Activated CD4-positive, alpha-beta T cell treated with anti-CD3 and anti-CD28 coated beads for 1 hour (primary cell): ENCODE data around the gene NPLOC4.

Experiments
- DNase-seq: peaks from one replicate; pipeline ENCODE4 v3.0.0-alpha.2; 2020

The NPLOC4 gene

DNA sequence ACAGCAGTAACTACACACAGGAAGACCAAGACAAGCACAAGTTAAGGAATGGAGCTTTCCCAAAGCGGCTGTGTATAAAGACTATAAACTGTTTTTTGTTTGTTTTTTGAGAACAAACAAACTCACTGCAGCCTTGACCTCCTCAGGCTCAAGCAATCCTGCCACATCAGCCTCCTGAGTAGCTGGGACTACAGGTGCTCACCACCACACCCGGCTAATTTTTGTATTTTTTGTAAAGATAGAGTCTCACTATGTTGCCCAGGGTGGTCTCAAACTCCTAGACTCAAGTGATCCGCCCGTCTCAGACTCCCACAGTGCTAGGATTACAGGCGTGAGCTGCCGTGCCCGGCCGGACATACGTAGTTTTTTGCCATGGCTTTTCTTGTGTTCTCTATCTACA lies 23.5 kb upstream of the NPLOC4 start:
- no peak for DNase-seq

DNA sequence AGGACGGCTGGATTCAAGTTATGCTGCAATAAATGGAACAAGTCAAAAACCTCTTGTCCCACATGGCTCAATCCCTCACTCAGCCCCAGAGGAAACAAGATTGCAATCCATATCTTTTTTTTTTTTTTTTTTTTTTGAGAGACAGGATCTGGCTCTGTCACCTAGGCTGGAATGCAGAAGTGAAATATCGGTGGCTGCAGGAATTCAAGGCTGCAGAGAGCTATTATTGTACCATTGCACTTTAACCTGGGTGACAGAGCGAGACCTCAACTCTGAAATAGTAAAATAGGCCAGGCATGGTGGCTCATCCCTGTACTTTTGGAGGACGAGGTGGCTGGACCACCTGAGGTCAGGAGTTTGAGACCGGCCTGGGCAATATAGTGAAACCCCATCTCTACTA lies 22.1 kb upstream of the NPLOC4 start:
- DNase-seq: no peak

DNA sequence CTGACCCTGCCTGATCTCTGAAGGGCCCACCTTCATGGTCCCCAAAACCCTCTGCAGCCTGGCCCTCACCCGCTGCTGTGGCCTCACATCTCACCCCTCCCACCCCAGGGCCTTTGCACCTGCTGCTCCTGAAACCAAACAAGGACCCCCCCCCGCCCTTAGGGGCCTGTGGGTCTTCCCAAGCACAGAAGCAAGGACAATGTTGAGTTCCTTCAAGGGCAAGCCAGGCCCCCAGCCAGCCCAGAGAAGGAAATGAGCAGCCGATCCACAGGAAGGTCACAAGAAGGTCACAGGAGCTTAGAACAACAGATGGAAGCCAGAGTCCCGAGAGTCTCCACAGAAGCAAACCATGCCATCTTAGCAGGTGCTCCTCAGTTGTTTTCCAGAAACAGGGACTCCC lies 19.9 kb upstream of the NPLOC4 start:
- no peak for DNase-seq

DNA sequence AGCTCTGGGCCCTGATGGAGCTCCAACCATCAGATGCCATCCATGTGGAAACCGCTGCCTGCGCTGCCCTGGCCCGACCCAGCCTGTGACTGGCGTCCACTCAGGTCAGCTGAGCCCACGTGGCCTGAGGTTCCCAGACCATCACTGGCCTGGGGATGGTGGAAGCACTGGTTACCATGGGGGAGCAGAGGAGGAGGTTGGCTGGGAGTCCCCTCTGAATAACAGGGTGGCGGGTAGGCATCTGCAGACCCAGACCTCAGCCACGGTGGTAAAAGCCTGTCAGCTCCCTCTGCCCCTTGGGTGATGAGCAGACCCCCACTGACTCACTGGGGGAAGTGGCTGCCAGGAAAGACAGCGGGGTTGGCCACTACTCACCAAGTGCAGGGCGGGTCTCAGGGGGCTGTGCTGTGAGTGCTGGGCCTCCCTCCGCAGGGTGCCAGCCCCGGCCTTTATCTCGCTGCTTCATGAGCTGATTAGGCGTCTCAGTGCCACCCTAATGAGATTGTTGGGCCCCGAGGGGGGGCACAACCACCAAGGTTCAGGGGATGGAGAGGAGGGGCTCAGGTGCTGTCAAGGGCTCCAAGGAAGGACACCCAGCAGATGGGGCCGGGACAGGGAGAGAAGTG lies 19.3 kb upstream of the NPLOC4 start, which contains the start of gene PDE6G:
TSS of gene PDE6G (minus strand) at position 425 of the 626 bp plus-strand sequence. CDS start 3,237 bp downstream, outside the sequence.
- DNase-seq: no peak

DNA sequence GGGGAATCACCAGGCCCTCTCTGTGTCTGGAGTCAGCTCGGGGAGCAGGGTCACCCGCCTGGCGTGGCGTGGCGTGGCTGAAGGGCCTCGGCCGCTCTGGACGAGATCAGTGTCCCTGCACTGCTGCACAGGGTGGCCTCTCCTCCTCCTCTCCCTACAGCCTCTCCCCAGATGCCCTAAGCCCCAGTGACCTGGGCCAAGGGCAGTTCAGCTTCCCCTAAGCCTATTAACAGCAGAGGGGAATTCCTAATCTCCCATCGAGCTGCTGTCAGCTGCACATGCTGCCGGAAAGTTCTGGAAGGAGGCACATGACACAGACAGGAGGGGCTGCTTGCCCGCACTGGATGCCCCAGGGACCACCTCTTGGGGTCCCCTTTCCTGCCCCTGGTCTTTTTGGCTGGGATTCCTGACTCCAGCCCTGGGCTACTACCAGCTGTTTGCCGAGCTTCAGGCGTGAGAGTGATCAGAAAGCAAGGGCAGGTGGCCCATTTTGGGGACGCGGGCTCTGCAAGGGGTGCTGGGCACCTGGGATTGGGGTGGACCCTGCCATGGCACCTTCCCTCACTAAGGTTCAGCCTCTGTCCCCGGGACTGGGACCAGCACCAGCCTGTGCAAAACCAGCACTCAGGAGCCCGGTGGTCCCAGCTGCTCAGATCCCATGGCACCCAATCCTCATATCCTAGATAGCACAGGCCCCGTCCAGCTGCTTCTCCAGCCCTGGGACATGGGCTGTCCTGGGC lies 18.6 kb upstream of the NPLOC4 start:
- no peak for DNase-seq

DNA sequence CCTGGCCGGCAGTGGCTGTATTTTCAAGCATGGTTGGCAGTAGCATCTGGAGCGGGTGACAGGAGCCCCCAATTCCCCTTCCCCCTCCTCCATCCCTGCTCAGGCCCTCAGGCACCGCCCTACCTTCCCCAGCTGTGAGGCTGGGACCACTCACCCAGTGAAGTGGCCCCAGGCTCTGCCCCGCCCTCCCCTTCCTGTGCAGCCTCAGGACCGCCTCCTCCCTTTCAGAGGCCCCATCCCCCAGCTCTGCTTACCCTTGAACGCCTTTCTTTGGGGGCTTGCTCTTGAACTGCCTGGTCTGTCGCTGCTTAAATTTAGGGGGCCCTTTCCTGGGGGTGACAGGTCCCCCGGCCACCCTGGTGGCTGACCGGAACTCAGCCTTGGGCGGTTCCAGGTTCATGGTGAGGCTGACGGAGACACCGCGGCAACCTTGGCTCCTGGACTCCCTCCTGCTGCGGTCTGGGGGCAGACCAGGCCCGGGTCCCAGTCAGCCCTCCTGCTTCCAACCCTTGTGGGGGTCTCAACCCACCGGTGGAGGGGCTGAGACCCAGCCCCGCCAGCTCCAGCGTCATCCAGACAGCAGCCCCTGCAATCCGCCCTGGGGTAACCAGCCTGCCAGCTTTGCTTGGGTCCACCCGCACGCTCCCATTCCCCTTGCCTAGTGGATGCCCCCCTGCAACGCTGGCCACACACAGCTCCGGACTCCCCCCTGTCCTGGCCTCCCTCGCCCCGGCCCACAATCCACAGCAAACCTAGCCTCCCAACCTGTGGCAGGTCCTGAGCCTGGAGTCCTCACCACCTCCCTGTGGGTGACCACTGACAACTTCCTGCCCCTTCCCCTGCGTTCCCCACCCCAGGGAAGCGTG lies 16.2 kb upstream of the NPLOC4 start:
- DNase-seq: no peak

DNA sequence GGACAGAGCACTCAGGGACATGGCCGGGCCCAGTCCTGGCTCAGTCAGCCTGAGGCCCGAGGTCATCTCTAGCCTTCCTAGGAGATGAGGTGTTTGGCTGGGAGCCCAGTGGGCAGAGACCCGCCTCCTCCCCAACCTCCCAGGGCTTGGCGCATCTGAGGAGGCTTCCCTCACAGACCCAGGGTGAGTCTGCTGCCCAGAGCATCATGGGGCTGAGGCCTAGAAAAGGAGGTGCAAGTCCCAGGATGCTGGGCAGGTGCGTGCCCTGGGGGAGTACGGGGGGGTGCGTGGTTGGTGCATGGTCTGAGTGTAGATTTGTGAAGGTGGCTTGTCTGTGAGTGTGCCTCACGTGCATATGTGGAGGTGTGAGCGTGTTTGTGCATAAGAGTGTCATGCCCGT lies 14.8 kb upstream of the NPLOC4 start:
- no peak for DNase-seq

DNA sequence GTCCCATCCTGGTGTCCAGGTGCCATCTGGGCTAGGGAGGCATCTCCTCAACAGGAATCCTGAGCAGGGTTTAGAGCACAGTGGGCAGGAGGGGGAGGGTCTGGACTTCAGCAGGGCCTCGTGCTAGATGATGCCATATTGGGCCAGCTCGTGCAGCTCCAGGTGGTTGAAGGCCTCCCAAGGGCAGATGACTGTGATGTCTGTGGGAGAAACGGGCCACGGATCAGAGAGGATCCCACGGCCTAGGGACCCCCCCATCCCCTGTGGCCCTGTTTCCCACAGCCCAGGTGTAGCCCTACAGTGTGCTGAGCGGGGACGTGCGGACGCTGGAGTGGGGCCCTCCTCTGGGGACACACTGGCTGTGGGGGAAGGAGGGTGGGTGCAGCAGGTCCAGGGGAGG lies 14.0 kb upstream of the NPLOC4 start:
- DNase-seq: no peak

DNA sequence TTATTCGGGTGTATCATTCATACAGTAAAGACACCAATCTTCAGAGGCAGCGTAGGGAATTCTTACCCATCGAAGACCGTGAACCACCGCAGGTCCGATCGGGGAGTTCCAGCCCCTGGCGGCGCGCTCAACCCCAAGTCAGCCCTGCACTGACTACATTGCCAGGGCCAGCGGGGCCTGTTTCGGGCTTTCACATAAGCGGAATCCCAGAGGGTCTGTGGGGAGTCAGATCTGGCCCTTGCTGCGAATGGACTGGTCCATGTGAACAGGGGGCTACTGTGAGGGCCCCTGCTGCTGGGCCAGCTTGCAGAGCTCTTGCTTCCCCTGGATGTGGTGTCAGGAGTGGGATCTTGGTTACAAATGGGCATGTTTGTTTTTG lies 11.8 kb upstream of the NPLOC4 start:
- no peak for DNase-seq

DNA sequence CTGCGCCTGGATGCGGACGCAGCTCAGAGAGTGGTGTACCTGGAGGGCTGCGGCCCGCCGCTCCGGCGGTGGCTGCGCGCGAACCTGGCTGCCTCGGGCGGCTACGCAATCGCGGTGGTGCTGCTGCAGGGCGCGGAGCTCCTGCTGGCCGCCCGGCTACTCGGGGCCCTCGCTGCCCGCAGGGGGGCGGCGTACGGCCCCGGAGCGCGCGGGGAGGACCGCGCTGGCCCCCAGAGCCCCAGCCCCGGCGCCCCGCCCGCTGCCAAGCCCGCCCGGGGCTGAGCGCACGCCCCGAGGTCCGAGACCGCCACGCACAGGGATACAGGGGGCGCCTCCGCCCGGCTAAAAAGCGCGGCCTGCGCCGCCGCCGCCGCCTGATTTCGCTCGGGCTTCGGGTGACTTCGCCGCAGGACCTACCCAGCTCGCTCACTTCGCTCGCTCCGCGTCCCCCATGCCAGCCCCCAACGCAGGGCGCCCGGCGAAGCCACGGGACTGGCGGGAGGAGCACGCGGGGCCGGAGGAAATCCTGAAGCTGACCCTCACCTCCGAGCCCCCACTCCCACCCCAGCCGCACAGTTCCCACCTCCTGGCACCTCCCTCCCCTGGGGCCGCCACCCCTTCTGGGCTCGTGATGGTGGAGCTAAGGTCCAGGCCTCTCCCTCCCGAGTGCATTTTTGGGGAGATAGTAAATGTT lies 11.2 kb upstream of the NPLOC4 start:
- no peak for DNase-seq

DNA sequence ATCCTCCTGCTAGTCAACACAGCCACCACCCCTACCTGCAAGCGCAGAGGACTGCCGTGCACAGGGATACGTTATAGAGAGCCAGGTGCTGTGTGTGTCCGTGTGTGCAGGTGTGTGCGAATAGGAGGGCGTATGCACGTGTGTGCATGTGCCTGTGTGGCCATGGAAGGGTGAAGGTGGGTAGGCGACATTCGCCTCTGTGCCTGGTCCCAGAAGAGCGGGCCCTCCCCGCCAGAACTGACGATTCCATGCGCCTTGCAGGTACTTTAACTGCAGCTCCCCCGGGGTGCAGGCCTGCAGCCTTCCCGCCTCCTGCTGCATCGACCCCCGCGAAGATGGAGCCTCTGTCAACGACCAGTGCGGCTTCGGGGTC lies 10.7 kb upstream of the NPLOC4 start:
- no peak for DNase-seq

DNA sequence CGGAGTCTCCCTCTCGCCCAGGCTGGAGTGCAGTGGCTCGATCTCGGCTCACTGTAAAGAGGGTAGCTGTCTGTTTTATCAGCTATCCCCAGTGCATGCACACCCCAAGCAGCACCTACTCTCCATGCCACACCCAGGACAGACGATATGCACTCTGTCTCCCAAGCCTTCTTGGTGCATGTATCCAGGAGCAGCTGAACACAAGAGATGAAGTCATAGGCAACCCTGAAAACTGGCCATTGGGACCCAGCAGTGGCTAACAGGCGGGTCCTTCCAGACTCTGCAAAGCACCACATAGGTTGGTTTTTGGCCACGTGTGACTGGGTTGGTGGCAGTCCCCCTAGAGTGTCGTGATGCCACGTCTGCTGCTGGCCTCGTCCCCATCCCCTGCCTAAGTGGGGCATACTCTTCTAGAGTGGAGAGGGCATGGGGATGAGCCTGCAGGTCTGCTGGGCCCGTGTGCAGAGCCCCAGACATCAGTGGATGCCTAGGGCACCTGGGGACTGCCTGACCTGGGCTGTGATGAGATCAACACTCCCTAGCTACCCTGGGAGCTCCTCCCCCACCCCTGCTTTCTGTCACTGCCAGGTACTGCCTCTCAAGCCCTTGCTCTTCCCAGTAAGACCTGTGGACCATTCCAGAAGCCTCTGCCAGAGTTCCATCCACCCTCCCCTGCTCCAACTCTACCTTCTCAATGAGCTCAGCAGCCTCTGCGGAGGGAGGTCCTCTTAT lies 10.1 kb upstream of the NPLOC4 start:
- no peak for DNase-seq

DNA sequence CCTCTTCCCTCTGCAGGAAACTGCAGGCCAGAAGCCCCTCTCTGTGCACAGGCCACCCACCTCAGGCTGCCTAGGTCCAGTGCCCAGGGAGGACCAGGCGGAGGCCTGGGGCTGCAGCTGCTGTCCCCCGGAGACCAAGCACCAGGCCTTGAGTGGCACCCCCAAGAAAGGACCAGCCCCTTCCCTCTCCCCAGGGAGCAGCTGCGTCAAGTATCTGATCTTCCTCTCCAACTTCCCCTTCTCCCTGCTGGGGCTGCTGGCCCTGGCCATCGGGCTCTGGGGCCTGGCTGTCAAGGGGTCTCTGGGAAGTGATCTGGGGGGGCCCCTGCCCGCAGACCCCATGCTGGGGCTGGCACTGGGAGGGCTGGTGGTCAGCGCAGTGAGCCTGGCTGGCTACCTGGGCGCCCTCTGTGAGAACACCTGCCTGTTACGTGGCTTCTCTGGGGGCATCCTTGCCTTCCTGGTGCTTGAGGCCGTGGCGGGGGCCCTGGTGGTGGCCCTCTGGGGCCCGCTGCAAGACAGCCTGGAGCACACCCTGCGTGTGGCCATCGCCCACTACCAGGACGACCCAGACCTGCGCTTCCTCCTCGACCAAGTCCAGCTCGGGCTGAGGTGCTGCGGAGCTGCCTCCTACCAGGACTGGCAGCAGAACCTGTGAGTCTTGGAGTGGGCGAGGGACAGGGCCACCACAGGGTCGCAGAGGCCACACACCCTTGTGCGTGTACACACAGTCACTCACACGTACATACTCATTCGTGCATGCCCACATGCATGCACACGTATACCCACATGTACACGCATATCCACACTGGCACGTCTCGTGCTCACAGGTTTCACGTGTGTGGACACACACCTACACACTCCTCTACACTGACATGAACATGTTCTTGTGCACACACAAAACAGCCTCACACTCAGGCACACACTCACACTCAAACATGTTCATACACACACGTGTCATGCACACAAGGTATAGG lies 8.4 kb upstream of the NPLOC4 start:
- no peak for DNase-seq

DNA sequence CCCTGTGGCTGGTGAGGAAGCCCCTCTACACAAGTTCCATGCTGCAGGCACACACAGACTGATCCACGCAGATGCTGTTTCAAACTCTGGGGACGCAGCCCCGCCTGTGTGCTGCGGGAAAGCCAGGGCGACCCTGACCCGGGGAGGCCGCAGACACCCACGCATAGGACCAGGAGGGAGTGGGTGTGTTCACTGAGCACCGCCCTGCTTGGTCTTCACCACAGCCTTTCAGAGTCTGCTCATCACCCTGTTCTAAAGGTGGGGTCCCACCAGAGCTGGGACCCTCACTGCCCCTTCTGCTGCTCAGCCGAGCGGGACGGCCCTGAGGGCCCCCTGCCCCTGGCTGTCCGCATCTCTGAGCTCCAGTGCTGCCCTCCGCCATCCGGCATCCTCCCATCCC lies 7.6 kb upstream of the NPLOC4 start:
- no peak for DNase-seq

DNA sequence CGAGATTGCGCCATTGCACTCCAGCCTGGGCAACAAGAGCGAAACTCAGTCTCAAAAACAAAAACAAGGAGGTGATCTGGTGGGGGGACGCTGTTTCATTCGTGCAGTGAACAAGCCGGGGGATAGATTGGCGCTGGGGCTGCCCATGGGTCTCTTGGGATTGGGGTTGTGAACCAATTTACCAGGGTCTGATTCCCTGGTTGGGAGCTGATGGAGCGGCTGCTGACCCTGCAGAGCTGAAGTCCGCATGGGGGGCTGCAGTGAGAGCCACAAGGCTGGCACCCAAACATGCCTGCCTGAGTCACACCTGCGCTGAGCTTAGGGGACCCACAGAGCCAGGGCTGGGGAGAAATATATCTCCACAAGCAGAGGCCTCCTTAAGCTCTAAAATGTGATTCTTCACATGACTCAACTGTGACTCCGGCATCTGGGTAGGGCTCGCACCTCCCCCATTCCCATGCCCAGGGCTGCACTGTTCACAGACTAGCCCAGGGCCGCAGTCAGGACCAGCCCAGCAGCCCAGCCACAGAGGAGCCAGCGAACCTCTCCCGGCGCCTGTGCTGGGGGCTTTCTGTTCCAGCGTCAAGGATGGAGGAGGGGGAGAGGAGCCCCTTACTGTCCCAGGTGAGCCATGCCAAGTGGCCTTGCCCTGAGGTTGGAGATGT lies 5.0 kb upstream of the NPLOC4 start:
- DNase-seq: no peak

DNA sequence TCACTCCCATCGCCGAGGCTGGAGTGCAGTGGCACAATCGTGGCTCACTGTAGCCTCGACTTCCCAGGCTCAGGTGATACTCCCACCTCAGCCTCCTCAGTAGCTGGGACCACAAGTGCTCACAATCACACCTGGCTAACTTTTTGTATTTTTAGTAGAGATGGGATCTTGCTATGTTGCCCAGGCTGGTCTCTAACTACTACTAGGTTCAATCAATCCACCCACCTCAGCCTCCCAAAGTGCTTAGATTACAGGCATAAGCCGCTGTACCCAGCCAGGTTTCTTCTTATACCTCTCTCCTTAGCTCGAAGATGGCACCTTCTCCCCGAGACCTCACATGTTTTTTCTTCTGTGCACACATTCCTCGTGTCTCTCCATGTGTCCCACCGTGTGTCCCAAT lies 3.1 kb upstream of the NPLOC4 start:
- no peak for DNase-seq

DNA sequence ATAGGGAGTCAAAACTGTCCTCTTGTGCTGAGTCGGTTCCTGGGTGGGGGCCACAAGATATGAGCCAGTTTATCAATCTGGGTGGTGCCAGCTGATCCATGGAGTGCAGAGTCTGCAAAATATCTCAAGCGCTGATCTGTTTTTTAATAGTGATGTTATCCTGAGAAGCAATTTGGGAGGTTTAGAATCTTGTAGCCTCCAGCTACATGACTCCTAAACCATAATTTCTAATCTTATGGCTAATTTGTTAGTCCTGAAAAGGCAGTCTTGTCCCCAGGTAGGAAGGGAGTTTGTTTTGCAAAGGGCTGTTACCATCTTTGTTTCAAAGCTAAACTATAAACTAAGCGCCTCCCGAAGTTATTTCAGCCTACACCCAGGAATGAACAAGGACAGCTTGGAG lies 1.8 kb upstream of the NPLOC4 start:
- no peak for DNase-seq

DNA sequence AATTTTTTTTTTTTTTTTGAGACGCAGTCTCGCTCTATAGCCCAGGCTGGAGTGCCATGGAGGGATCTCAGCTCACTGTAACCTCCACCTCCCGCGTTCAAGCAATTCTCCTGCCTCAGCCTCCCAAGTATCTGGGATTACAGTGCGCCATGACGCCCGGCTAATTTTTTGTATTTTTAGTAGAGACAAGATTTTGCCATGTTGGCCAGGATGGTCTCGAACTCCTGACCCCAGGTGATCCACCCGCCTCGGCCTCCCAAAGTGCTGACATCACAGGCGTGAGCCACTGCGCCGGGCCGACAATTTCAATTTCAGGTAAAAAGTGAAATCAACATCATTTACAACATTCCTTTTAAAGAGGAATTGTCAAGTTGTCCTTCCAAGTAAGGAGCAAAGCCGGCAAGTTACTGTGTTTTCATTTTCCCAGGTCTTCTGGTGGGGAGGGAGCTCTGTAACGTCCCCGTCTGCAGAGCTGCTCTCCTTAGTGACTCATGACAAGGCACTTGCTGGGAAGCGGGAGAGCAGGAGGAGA lies 873 bp downstream of the NPLOC4 start:
- DNase-seq: no peak

DNA sequence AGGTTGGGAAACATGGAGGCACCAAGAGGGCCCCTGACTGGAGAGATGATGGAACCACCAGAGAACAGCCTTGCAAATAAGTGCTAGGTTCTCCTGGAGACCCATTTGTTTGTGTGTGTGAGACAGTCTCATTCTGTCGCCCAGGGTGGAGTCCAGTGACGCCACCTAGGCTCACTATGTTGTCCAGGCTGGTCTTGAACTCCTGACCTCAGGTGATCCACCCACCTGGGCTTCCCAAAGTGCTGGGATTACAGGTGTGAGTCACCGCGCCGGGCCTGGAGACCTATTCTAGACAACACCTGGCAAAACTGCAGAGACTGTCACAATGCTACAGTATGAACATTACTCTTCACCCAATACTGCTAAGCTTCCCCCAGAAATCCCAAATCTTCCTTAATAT lies 1.5 kb downstream of the NPLOC4 start:
- no peak for DNase-seq

DNA sequence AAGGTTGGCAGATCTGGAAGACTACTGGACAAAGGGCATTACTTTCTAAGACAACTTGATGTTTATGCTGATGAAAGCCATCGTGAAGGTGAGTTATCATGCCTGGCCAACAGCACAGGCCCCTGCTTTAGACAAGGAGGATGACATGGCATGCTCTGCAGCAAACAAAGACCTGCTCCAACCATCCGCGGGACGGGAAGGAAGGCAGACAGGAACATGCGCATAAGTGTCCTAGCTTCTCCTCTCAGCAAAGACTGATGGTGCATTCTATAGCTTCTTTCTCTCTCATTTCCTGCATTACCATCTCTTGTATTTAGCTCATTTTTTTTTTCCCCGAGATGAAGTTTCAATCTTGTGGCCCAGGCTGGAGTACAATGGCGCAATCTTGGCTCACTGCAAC lies 5.4 kb downstream of the NPLOC4 start:
- DNase-seq: no peak

DNA sequence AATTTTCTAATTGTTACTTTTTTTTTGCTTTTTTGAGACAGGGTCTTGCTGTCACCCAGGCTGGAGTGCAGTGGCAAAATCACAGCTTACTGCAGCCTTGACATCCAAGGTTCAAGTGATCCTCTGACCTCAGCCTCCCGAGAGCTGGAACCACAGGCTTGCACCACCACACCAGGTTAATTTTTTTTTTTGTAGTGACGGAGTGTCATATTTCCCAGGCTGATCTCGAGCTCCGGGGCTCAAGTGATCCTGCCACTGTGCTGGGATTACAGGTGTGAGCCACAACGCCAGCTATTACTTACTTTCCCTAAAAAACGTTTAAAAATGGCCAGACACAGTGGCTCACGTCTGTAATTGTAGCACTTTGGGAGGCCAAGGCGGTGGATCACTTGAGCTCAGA lies 6.6 kb downstream of the NPLOC4 start:
- no peak for DNase-seq
